Duodenal mucosa (tissue), 2 donors: Measurements from ENCODE around the gene SEC22C.

Experiments
- H3K27ac ChIP-seq: one replicate; pipeline ENCODE4 v1.7.0; 2013; ENCODE audit warnings: low read depth, low read length
- H3K27me3 ChIP-seq, 2 donors: one replicate each; pipeline ENCODE4 v1.7.0; 2013; ENCODE audit warnings: low read length in 2 of 2, control low read depth in 1 of 2; ENCODE audit not compliant: insufficient read depth in 2 of 2, control insufficient read depth in 1 of 2
- H3K36me3 ChIP-seq, 2 donors: one replicate each; pipeline ENCODE4 v1.7.0; 2013; ENCODE audit warnings: low read length in 2 of 2, control low read depth in 1 of 2; ENCODE audit not compliant: insufficient read depth in 2 of 2, control insufficient read depth in 1 of 2
- H3K4me1 ChIP-seq, 2 donors: one replicate each; pipeline ENCODE4 v1.7.0; 2013; ENCODE audit warnings: low read length in 2 of 2, control low read depth in 1 of 2; ENCODE audit not compliant: insufficient read depth in 2 of 2, control insufficient read depth in 1 of 2
- H3K4me3 ChIP-seq, 2 donors: one replicate each; pipeline ENCODE4 v1.7.0; 2013; ENCODE audit warnings: low read length in 2 of 2, low read depth in 1 of 2
- H3K9ac ChIP-seq, 2 donors: one replicate each; pipeline ENCODE4 v1.7.0; 2013; ENCODE audit warnings: low read length in 2 of 2, low read depth in 1 of 2
- H3K9me3 ChIP-seq, 2 donors: one replicate each; pipeline ENCODE4 v1.7.0; 2013; ENCODE audit warnings: low read length in 2 of 2, control low read depth in 1 of 2; ENCODE audit not compliant: control insufficient read depth in 1 of 2

Gene SEC22C

GRCh38 chr3:42581709-42582473 is at the start of gene SEC22C:
Gene SEC22C, minus strand, starts transcription at chr3:42581967. Its CDS starts 12,921 bp downstream, at chr3:42569046.
- Histone ChIP-seq H3K9ac (peak within 1 kb of the TSS; percentile 55 to 69), H3K4me3 (peak within 1 kb of the TSS; percentile 80 to 85), H3K27me3 (no peaks in the 10 kb centered on the region), H3K9me3 (no peaks in the 10 kb centered on the region), H3K4me1 (peaks cover 15 to 23% of the 10 kb centered on the region in 2 donors), H3K36me3 (peaks cover 0 to 3% of the 10 kb centered on the region in 2 donors), H3K27ac (peak within 1 kb of the TSS; percentile 86)

- Histone ChIP-seq H3K27me3 (no peaks in the 10 kb centered on the region), H3K36me3 (peaks cover 0 to 4% of the 10 kb centered on the region in 2 donors), H3K4me1 (peaks cover 3 to 17% of the 10 kb centered on the region in 2 donors), H3K4me3 (no peak overlapping the region), H3K9ac (no peak overlapping the region), H3K27ac (no peak overlapping the region), H3K9me3 (no peaks in the 10 kb centered on the region)
Measured at GRCh38 chr3:42613462-42613861, 31.7 kb upstream of the SEC22C start.

GRCh38 chr3:42612928-42613327 is 31.2 kb upstream of the SEC22C start:
- peaks cover 3 to 17% of the 10 kb centered on the region in 2 donors for H3K4me1 ChIP-seq

GRCh38 chr3:42612217-42612616 is 30.4 kb upstream of the SEC22C start:
- Histone ChIP-seq H3K4me1 (peaks cover 3 to 17% of the 10 kb centered on the region in 2 donors), H3K27ac (no peak overlapping the region), H3K9me3 (no peaks in the 10 kb centered on the region), H3K9ac (no peak overlapping the region), H3K36me3 (peaks cover 0 to 6% of the 10 kb centered on the region in 2 donors), H3K4me3 (no peak overlapping the region), H3K27me3 (no peaks in the 10 kb centered on the region)

More at GRCh38 chr3:42612928-42613327, 31.2 kb upstream of the SEC22C start:
- Histone ChIP-seq H3K9ac (no peak overlapping the region), H3K9me3 (no peaks in the 10 kb centered on the region), H3K36me3 (peaks cover 0 to 4% of the 10 kb centered on the region in 2 donors), H3K27me3 (no peaks in the 10 kb centered on the region), H3K27ac (no peak overlapping the region), H3K4me3 (no peak overlapping the region)

GRCh38 chr3:42610976-42611375 is 29.2 kb upstream of the SEC22C start:
- Histone ChIP-seq H3K36me3 (peaks cover 3 to 9% of the 10 kb centered on the region in 2 donors), H3K9me3 (no peaks in the 10 kb centered on the region), H3K4me1 (peaks cover 3 to 21% of the 10 kb centered on the region in 2 donors), H3K4me3 (no peak overlapping the region), H3K9ac (no peak overlapping the region), H3K27ac (no peak overlapping the region), H3K27me3 (no peaks in the 10 kb centered on the region)

- Histone ChIP-seq H3K4me1 (peaks cover 9 to 30% of the 10 kb centered on the region in 2 donors), H3K27me3 (no peaks in the 10 kb centered on the region), H3K27ac (no peak overlapping the region), H3K9ac (no peak overlapping the region), H3K4me3 (no peak overlapping the region), H3K36me3 (peaks cover 3 to 8% of the 10 kb centered on the region in 2 donors), H3K9me3 (no peaks in the 10 kb centered on the region)
Measured at GRCh38 chr3:42608581-42608980, 26.8 kb upstream of the SEC22C start.

- H3K27ac ChIP-seq = no peak overlapping the region
- H3K27me3 ChIP-seq = no peaks in the 10 kb centered on the region
- H3K9ac ChIP-seq = no peak overlapping the region
- H3K9me3 ChIP-seq = no peaks in the 10 kb centered on the region
- H3K4me3 ChIP-seq = no peak overlapping the region
- peaks cover 20 to 24% of the 10 kb centered on the region in 2 donors for H3K4me1 ChIP-seq
- peaks cover 3 to 8% of the 10 kb centered on the region in 2 donors for H3K36me3 ChIP-seq
Measured at GRCh38 chr3:42605546-42606173, 23.9 kb upstream of the SEC22C start.

GRCh38 chr3:42602961-42603360 is 21.2 kb upstream of the SEC22C start:
- H3K27ac ChIP-seq = no peak overlapping the region
- H3K4me1 ChIP-seq = peaks cover 20 to 24% of the 10 kb centered on the region in 2 donors
- H3K4me3 ChIP-seq = no peak overlapping the region
- H3K9me3 ChIP-seq = no peaks in the 10 kb centered on the region
- H3K27me3 ChIP-seq = no peaks in the 10 kb centered on the region
- H3K36me3 ChIP-seq = peaks cover 3 to 8% of the 10 kb centered on the region in 2 donors
- no peak overlapping the region for H3K9ac ChIP-seq

- H3K4me3 ChIP-seq = peak overlapping the region; percentile 86 to 99
- H3K4me1 ChIP-seq = peaks cover 20 to 24% of the 10 kb centered on the region in 2 donors
- no peaks in the 10 kb centered on the region for H3K27me3 ChIP-seq
- peak overlapping the region; percentile 91 to 100 for H3K9ac ChIP-seq
- no peak overlapping the region for H3K27ac ChIP-seq
- no peaks in the 10 kb centered on the region for H3K9me3 ChIP-seq
- peaks cover 3 to 4% of the 10 kb centered on the region in 2 donors for H3K36me3 ChIP-seq
Measured at GRCh38 chr3:42601896-42602581, 20.3 kb upstream of the SEC22C start.
